GM21528 (cell line): ENCODE results near the gene DNAJB6.

Experiments
- ATAC-seq: cut with Tn5 transposase; IDR thresholded peaks from one replicate; pipeline ENCODE4 v1.9.1; 2021; ENCODE audit warnings: mild to moderate bottlenecking, moderate library complexity; ENCODE audit not compliant: unreplicated experiment, low FRiP score

Gene DNAJB6

DNA sequence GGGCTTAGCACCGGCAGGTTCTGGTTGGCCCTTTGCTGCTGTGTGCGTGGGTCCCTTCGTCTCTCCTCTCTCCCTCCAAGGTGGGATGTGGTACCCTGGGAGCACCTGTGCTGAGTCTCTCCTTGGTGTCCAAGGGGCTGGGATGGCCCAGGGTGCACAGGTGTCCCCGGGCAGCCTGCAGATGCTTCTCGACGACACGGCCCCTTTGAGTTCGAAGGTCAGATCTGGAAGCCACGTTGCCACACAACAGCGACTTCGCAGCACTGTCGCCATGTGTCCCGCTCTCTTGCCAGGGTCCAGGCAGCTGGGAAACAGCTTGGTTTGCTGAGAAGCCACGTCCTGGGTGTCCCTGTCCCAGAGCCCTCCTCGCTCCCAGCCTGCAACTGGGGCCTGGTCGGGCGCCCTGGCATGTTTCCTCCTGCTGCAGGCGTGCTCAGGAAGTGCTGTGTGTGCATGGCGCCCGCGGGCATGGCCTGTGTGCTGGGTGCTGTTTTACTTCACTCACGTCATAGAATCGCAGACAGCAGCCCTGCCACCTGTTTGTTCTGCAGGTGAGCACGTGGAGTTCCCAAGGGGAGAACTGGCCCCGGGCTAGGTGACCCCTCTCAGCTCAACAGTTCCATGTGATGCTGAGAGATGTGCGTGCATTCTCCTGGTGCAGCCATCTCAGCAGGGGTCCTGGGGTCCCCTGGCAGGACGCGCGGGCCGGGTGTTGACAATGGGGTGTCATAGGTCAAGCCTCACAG lies 70.9 kb downstream of the DNAJB6 start:
- ATAC-seq, result no peak

DNA sequence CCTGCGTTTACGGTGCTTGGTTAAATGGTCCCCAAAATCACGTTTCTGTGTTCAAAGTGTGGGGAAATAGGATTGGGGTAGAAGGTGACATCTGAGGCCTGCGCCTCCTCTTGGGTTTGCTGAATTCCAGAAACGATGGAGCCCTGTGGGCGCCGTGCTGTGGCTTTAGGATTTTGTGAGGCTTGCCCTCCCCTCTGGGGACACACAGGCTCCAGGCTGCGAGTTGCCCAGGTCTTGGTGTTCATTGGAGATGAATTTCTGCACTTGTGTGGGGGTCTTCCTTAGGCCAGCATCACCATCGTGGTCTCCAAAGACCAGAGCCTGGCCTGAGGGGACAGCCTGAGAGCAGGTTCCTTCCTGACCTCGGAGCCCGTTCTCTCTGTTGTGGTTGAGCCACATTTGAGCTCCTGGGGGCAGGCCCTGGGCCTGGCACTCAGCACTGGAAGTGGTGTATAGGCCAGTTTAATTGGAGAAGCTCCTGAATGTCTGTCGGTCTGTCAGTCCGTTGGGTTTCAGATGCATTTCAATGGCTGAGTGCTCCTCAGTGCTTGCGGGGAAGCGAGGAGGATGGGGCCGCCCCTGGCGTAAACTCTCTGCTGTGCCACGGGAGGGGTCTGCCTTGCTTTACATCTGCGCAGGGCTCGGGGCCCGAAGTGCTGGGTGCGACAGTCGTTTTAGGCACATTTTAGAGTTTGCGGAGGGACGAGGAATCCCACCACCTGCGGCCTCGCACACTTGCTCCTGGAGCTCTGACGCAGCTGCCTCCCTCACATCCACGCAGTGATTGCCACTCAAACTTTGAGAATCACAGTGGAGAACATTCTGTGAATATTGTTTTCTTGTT lies 71.7 kb downstream of the DNAJB6 start:
- no peak for ATAC-seq

DNA sequence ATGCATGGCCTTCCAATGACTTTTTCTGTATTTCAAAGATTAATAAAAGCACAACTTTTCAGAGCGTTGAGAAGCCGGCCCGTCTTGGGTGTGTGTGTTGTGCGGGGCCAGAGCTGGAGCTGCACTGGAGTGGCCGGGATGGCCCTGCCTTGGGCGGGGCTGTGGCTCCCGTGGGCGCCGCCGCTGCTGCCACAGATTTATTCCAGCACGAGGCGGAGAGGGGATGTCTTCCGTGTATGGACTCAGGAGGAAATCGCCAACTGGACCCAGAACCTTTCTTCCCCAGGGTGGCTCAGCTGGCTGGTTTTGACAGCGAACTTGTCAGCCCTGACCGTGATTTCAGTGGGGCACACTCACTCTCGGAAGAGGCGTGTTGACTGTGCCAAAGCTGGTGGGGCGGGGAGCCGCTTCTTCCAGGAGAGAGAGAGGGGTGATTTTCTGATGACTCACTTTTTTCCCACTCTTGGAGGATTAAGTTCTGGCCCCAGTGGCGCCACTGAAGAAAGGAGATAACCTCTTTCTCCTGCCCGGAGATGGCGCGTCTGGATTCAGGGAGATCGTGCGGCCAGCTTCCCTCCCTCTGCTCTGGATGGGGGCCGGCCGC lies 72.4 kb downstream of the DNAJB6 start:
- no peak for ATAC-seq

DNA sequence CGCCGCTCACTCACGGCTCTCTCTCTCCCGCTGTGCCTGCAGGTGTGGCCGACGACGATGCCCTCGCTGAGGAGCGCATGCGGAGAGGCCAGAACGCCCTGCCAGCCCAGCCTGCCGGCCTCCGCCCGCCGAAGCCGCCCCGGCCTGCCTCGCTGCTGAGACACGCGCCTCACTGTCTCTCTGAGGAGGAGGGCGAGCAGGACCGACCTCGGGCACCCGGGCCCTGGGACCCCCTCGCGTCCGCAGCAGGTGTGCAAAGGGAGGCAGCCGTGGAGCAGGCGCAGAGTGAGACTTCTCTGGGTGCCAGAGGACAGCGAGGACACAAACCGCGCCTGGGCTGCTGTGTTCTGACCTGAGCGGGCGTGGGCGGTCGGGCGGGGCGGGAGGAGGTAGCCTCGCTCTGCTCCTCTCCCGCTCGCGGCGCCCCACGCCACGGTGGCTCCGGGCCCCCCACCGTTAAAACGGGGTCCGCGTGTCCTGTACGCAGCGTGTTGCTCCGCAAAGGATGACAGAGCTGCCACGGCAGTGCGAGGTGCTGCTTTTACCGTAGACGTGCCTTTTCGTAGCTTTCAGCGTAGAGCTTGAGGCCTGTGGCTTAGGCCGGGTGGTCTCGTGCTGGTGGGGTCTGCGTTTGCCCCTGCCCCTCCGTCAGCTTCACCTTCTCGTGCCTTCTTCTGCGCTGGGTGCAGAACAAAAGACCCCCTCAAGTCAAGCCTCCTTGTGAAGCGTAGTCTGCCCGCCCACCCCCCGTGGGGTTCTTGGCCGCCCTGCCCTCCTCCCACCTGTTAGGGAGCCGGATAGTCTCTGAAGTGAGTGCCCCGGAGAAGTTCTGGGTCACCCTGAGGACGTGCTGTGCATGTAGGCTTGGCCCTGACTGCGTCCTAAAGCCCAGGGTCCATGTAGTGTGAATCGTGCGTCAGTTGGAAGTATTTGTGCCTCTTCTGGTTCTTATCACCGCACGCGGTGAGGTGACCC lies 73.2 kb downstream of the DNAJB6 start:
- no peak for ATAC-seq

DNA sequence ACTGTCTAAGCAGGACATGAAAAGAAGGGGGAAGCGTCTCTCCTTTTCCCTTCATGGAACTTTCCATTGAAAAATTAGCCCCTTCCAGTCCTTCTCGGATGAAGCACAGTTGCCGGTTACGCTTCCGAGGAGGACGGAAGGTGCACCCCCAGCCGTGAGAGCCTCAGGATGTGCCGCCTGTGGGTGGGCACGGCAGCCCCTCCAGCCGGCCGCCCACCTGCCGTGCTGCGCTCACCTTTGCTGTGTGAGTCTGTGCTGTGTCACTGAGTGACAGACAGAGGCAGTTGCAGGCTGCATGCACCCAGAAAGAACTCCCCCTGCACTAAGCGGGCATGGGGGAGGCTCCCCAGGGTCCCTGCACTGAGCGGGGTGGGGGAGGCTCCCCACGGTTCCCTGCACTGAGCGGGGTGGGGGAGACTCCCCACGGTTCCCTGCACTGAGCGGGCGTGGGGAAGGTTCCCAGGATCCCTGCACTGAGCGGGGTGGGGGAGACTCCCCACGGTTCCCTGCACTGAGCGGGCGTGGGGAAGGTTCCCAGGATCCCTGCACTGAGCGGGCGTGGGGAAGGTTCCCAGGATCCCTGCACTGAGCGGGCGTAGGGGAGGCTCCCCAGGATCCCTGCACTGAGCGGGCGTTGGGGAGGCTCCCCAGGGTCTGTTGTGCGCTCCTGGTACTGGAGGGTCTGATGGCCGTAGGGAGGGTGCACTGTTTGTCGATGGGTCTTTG lies 74.2 kb downstream of the DNAJB6 start:
- no peak for ATAC-seq

GRCh38 chr7:157411580-157411979 lies 74.8 kb downstream of the DNAJB6 start:
- no peak for ATAC-seq

DNA sequence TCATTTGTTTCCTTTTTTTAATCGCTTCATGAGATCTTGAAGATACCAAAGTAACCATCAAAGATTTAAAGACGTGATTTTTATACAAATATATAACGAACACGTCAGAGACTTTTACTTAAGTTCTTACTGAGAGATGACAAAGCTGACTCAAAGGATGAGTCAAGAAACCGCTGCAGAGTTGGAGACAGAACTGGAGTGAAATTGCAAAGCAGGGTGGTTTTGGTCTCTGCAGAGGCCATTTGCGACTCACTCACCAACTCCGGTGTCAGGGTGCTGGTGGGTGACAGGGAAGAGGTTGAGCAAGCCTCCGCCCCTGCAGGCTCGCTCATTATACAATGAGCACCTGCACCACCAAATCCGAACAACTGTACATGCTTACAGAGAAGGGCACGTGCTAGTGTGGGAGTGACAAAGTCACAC lies 75.2 kb downstream of the DNAJB6 start:
- ATAC-seq, result no peak

DNA sequence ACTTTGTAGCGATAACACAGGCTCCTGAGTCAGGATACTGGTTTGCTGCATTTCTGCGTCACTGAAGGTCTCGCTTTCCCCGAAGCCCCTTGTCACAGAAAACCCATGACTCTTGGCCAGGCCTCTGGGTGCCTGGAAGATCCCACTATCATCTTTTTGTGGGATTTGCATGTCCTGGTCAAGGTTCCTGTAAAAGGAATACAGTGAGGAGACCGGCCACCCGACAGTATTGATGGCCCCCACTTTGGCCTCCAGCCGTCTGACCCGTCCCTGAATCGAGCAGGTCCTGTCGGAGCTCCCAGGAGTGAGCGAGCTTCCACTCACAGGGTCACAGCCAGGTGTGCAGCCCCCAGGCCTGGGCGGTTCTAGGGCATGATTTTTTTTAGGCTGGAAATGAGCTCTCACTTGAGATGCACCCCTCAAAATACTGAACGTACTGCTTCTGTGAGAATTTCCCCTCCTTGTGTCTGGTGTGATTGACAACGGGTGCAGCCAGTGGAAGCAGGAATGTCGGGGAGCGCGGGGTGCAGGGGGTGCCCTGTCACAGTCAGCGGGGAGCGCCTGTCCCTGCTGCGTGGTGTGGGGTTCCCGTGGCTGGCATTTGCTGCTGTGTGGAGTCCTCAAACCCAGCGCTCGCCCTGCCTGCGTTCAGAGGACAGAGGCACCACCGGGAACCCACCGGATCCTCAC lies 75.8 kb downstream of the DNAJB6 start:
- ATAC-seq, result no peak

DNA sequence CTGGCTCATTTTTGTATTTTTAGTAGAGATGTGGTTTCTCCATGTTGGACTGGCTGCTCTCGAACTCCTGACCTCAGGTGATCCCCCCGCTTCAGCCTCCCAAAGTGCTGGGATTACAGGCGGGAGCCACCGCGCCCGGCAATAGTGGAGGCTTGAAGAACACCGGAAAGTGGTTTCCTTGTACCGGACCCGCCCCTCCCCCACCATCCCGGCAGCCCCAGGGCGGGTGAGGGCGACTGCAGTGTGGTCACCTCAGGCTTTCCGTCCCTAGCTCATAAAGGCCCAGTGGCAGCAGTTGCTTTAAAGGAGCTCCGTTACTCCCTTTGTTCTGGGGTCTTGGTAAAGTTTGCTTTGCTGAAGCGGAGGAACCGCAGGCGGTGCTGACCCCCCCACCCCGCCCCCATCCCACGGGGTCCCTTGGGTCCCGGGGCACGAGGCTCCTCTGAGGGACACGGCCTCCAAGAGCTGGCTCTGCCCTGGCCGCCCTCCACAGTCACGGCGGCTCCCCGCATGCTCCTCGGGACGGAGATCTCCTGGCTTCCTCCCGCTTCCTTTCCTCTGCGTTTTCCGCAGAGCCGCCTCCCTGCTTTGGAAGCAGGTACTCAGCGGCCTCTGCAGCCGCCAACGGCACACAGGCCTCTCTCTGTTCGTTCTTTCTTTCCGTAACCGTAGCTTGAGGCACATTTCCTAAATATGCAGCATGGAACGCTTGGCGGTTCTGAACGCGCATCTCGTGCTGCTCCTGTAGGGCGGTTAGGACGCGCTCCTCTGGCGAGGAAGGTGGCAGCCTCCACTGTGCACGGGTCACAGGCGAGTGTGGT lies 77.3 kb downstream of the DNAJB6 start:
- no peak for ATAC-seq

GRCh38 chr7:157414702-157415096 lies 77.9 kb downstream of the DNAJB6 start:
- ATAC-seq, result no peak

- no peak for ATAC-seq
Measured at GRCh38 chr7:157415486-157415885, 78.7 kb downstream of the DNAJB6 start.

GRCh38 chr7:157416011-157416410 lies 79.2 kb downstream of the DNAJB6 start:
- no peak for ATAC-seq

GRCh38 chr7:157418204-157419034 lies 81.6 kb downstream of the DNAJB6 start:
- no peak for ATAC-seq

- no peak for ATAC-seq
Measured at GRCh38 chr7:157419035-157419293, 82.2 kb downstream of the DNAJB6 start.

DNA sequence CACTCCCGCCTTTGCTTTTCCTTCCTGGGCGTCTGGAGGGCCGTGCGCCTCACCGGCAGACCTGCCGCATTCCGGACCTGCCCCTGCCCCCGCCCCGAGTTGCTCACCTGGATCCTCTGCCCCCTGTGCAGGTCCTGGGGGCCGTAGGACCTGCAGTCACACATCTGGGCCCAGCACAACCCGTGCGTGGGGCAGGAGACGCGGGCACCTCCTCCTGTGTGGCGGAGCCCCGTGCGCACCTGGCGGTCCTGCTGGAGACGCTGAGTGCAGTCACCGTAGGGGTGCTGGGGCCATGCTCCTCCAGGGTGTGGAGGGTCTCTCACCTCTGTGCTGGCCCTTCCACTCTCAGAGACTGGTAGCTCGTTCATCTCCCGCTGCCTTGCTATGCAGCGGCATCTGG lies 85.5 kb downstream of the DNAJB6 start:
- ATAC-seq, result no peak

DNA sequence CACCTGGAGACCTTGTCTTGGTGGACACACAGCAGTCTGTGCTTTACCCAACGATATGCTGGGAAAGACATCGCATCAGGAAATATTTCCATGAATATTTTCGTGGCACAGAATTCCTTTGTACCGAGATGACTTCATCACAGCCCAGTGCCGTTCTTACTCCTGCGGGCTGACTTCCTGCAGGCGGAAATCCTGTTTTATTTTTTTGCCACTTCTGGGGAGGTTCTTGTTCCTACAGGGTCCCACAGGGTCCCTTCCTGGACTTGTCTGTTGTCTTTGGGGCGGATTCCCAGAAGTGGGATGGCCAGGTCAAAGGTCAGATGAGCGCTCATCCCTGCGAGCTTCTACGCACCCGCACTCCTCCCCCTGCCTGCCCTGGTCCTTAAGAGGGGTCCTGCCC lies 86.5 kb downstream of the DNAJB6 start:
- no peak for ATAC-seq

GRCh38 chr7:157423886-157424565 lies 87.2 kb downstream of the DNAJB6 start:
- no peak for ATAC-seq
